ENCODE measurements around the gene ZNF71. TPM values are rescaled to one million over a fixed set of nuclear protein-coding genes. Genes with fewer than 3 reads are reported as not detected.
"Not testable (repeated sequence)": the region's sequence is repeated elsewhere in the genome, so short reads cannot be mapped to it uniquely, and the experiment has no call there.

The ZNF71 gene
- total RNA-seq, 1 donor from 2014 or later: 29.6 TPM

DNA sequence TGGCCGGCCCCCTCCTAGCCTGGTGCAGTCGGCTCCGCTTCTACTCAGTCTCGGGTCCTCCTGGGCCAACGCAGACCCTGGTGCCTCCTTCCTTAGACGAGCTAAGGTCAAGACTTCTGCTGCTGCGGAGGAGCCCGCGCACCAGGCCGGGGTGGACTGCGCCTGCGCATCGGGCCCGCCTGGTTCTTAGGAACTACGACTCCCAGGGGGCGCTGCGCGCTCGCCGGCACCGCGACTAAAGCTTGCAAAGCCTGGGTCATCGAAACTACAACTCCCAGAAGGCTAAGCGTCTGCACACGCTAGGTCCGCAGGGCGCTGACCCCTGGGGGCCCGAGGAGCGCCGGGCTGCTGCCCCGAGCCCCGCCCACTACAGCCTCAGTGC lies 76.5 kb downstream of the ZNF71 start, which contains the start of gene ZNF835:
Gene ZNF835, minus strand, starts transcription at position 145 of the 382 bp plus-strand sequence. CDS start 6,559 bp downstream, outside the sequence.
- H3K36me3 Mint-ChIP-seq (ENCODE audit: low read depth, unreplicated experiment): peaks cover 22% of the 10 kb centered on the region
- DNase-seq (ENCODE audit: low spot score): no peak
- H3K4me1 Mint-ChIP-seq (ENCODE audit: unreplicated experiment): no peaks in the 10 kb centered on the region
- H3K4me3 Mint-ChIP-seq (ENCODE audit: unreplicated experiment): no peak within 1 kb of the TSS
- TF ChIP-seq, protein P1, sequence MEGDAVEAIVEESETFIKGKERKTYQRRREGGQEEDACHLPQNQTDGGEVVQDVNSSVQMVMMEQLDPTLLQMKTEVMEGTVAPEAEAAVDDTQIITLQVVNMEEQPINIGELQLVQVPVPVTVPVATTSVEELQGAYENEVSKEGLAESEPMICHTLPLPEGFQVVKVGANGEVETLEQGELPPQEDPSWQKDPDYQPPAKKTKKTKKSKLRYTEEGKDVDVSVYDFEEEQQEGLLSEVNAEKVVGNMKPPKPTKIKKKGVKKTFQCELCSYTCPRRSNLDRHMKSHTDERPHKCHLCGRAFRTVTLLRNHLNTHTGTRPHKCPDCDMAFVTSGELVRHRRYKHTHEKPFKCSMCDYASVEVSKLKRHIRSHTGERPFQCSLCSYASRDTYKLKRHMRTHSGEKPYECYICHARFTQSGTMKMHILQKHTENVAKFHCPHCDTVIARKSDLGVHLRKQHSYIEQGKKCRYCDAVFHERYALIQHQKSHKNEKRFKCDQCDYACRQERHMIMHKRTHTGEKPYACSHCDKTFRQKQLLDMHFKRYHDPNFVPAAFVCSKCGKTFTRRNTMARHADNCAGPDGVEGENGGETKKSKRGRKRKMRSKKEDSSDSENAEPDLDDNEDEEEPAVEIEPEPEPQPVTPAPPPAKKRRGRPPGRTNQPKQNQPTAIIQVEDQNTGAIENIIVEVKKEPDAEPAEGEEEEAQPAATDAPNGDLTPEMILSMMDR (IDR thresholded peaks at IDR 0.05; ENCODE audit: unreplicated experiment): no peak
- no peak within 1 kb of the TSS for H3K27ac Mint-ChIP-seq (ENCODE audit: unreplicated experiment)
- peaks cover 16% of the 10 kb centered on the region for H3K27me3 Mint-ChIP-seq (ENCODE audit: unreplicated experiment)
- H3K9me3 Mint-ChIP-seq (ENCODE audit: unreplicated experiment): peaks cover 33% of the 10 kb centered on the region

DNA sequence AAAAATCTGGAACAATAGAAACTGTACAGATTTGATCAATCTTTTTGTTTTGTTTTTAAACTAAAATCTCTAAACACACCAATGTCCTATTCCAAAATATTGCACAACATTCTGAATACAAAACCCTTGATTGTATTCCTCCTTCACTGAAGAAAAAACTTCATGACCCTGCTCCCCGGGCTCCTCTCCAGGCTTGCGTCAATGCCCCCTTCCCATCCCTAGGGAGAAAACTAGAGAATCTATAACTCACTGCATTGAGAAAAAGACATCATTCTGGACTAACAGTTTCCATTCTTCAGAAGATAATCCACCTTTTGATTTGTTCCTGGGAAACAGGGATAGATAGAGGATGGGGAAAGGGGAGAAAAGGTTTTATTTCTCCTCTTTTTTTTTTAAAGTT lies 77.5 kb downstream of the ZNF71 start:
- not testable (repeated sequence) for H3K27ac Mint-ChIP-seq (ENCODE audit: unreplicated experiment); DNase-seq (ENCODE audit: low spot score); H3K4me1 Mint-ChIP-seq (ENCODE audit: unreplicated experiment); H3K4me3 Mint-ChIP-seq (ENCODE audit: unreplicated experiment)
- H3K9me3 Mint-ChIP-seq (ENCODE audit: unreplicated experiment): peaks cover 40% of the 10 kb centered on the region
- H3K27me3 Mint-ChIP-seq (ENCODE audit: unreplicated experiment): peaks cover 16% of the 10 kb centered on the region
- H3K36me3 Mint-ChIP-seq (ENCODE audit: low read depth, unreplicated experiment): peaks cover 25% of the 10 kb centered on the region

Other genes with a start within 250 kb of the ZNF71 start
- gene ZNF582, start 201.8 kb upstream of the ZNF71 start, total RNA-seq (ENCODE audit: unreplicated experiment): 3.5 TPM
- 7.8 TPM for gene ZNF583, start 191.0 kb upstream of the ZNF71 start, total RNA-seq (ENCODE audit: unreplicated experiment)
- 3.4 TPM for gene ZNF667, start 118.0 kb upstream of the ZNF71 start, total RNA-seq (ENCODE audit: unreplicated experiment)
- gene ZNF471, start 87.4 kb upstream of the ZNF71 start, total RNA-seq (ENCODE audit: unreplicated experiment): 2.6 TPM
- 1.9 TPM for gene ZFP28, start 56.4 kb upstream of the ZNF71 start, total RNA-seq (ENCODE audit: unreplicated experiment)
- gene ZNF470, start 27.8 kb upstream of the ZNF71 start, total RNA-seq (ENCODE audit: unreplicated experiment): 5.7 TPM
- 0.54 TPM for gene SMIM17, start 47.9 kb downstream of the ZNF71 start, total RNA-seq (ENCODE audit: unreplicated experiment)
- not detected for gene ZNF835, start 76.5 kb downstream of the ZNF71 start, total RNA-seq (ENCODE audit: unreplicated experiment)
- gene PEG3, start 245.4 kb downstream of the ZNF71 start, total RNA-seq (ENCODE audit: unreplicated experiment): not detected
- not detected for gene ZIM2, start 245.4 kb downstream of the ZNF71 start, total RNA-seq (ENCODE audit: unreplicated experiment)